Kidney epithelial cell (primary cell): ENCODE measurements around the gene CENPT. TPM values are rescaled to one million over a fixed set of nuclear protein-coding genes. Genes with fewer than 3 reads are reported as not detected.

ENCODE experiments used
- DNase-seq: peaks from one replicate; pipeline ENCODE4 v3.0.0-alpha.2; 2010; ENCODE audit warnings: low read depth
- H3K27me3 ChIP-seq: 2 replicates; pipeline ENCODE4 v1.6.0; 2011; ENCODE audit warnings: low read length; ENCODE audit not compliant: control insufficient read depth, insufficient read depth
- H3K36me3 ChIP-seq: 2 replicates; pipeline ENCODE4 v1.5.1; 2011; ENCODE audit warnings: low read length; ENCODE audit not compliant: control insufficient read depth, insufficient read depth
- H3K4me3 ChIP-seq: 2 replicates; pipeline ENCODE4 v1.5.1; 2011; ENCODE audit warnings: low read depth, mild to moderate bottlenecking, control low read depth, low read length
- total RNA-seq: library from RNA; depleted of rRNA; stranded (reverse); fragments of >200 nt; gene quantifications from 2 replicates; pipeline ENCODE4 v1.2.3, GENCODE V29; 2015
- TF ChIP-seq, protein P1 (sequence below): IDR thresholded peaks from 2 replicates; pipeline ENCODE4 v1.5.1; 2011; ENCODE audit warnings: mild to moderate bottlenecking, moderate library complexity, low read length, control low read depth, inconsistent platforms; ENCODE audit not compliant: insufficient read depth, poor library complexity, severe bottlenecking

The CENPT gene
- total RNA-seq, 1 donor from 2014 or later = 30.3 TPM

DNA sequence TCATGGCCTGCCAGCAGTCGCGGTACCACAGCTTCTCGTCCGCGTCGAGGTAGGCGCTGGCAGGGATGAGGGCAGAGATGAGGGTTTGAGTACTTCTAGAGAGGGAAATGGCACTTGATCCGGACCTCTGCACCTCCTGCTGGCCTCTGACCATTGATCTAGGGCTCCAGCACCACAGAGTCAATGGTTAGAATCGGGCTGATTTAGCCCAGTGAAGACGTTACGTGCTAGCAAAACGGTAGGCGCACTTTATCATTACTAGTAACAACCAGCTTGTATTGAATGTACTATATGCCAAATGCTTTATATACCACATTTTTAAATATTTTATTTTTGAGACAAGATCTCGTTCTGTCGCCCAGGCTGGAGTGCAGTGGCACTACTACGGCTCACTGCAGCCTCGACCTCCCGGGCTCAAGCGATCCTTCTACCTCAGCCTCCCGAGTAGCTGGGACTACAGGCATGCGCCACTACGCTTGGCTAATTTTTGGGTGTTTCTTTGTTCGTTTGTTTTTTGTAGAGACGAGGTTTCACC, 40.3 kb downstream of the CENPT start:
- TF ChIP-seq, protein P1, sequence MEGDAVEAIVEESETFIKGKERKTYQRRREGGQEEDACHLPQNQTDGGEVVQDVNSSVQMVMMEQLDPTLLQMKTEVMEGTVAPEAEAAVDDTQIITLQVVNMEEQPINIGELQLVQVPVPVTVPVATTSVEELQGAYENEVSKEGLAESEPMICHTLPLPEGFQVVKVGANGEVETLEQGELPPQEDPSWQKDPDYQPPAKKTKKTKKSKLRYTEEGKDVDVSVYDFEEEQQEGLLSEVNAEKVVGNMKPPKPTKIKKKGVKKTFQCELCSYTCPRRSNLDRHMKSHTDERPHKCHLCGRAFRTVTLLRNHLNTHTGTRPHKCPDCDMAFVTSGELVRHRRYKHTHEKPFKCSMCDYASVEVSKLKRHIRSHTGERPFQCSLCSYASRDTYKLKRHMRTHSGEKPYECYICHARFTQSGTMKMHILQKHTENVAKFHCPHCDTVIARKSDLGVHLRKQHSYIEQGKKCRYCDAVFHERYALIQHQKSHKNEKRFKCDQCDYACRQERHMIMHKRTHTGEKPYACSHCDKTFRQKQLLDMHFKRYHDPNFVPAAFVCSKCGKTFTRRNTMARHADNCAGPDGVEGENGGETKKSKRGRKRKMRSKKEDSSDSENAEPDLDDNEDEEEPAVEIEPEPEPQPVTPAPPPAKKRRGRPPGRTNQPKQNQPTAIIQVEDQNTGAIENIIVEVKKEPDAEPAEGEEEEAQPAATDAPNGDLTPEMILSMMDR = peak; percentile 14
- Histone ChIP-seq H3K36me3 (peaks cover 2% of the 10 kb centered on the region), H3K4me3 (peak overlapping the region; percentile 89), H3K27me3 (no peaks in the 10 kb centered on the region)
- no peak for DNase-seq

DNA sequence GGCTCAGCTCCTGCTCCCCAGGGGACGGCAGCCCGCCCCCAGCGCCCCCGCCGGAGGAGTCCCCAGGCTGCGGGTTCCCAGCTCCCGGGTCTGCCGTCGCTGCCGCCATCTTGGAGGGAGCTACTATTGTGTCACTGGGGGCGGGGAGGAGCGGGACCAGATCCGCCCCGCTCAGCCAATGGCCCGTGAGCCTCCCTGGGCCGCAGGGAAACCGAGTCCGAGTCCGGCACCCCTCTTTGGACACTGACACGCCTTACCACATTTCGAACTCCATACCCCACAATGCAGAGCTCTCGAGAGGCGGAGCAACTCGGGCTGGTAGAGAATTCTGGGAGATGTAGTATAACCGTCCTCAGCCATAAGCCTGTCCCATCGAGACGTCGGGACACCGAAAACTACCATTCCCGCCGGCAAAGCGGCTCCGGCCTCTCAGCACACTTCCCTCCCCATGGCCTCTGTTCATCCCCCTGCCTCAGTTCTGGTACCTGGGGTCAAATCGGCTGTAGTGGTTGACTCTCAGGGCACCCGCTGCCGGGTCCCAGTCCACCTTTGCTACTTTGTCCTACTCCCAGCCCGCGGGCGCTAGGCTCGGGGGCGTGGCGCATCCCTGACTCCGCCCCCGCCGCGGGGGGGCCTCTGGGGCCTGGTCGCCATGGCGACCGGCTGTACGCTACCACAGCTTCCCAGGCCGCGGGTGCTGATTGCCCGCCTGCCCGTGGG, 40.9 kb downstream of the CENPT start, which contains the start of the genes RANBP10 and TSNAXIP1:
Gene RANBP10, minus strand, starts transcription at position 133 of the 720 bp plus-strand sequence. Its CDS starts 24 bp downstream, at position 109.
Gene TSNAXIP1, plus strand, starts transcription at position 462 of the 720 bp plus-strand sequence. CDS start 261 bp downstream, outside the sequence.
- H3K27me3 ChIP-seq = no peaks in the 10 kb centered on the region
- H3K4me3 ChIP-seq = peak within 1 kb of the TSS; percentile 89
- TF ChIP-seq, protein P1 = no peak
- H3K36me3 ChIP-seq = peaks cover 2% of the 10 kb centered on the region
- peak; percentile 98 for DNase-seq

DNA sequence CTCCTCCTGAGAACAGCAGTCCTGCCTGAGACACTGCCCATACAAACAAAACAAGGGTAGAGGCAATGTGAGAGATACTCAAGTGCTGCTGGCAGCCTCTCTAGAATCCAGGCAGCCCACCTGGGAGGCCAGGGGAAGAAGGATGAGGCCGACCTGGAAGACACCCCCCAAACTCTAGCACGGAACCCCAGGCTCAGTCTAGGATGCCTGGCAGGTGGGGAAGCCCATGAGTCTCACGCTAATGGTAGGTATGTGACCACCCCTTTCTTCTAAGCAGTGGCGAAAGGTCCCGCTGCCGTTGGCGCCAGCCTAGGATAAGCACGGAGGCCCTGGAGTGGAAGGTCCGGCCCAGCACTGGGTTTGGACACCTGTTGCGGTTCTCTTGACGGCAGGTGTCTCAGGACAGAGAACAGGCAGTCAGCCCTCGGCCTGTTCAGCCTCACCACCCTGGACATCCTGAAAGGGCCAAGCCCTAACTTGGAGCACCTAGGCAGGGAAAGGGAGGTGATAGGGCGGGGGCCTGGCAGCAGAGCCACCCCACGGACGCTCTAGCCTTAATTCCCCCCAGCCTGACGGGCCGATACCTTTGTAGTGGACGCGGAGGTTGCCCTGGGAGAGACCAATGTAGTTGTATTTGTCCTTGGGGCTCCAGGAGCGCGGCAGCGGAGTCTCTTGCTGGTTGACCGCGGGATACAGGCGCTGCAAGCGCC, 41.6 kb downstream of the CENPT start:
- peaks cover 2% of the 10 kb centered on the region for H3K36me3 ChIP-seq
- TF ChIP-seq, protein P1 = no peak
- H3K4me3 ChIP-seq = peak overlapping the region; percentile 89
- no peaks in the 10 kb centered on the region for H3K27me3 ChIP-seq
- no peak for DNase-seq

DNA sequence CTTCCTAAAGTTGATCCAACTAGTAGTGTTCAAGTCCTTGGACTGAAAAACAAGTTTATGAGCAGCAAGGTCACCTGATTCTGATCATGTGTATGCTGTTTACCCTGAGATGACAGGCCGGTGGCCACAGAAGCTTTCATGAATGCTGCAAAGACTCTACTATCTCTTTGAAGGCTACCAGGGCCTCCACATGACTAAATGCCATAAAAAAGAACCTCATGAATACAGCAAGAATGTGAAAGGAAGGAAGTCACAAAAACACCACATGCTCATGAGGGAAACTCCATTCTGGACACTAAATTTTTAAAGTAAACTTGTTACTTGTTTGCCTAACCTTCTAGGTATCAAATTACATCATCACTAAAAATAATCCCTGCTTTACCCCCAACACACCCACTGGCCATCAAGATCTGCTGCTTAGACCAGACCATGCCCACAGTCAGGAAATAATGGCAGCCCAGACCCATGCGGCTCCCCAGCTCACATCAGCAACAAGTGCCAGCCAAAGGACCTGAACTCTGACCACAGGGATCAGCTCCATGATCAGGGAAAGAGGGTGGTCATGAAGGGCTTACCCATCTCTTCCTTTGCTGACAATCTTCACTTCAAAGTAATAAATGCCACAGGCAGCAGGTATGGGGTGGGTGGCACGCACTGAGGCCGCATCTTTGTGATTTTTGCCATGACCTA, 42.5 kb downstream of the CENPT start:
- H3K27me3 ChIP-seq = no peaks in the 10 kb centered on the region
- TF ChIP-seq, protein P1 = no peak
- DNase-seq = no peak
- peak overlapping the region; percentile 89 for H3K4me3 ChIP-seq
- peaks cover 2% of the 10 kb centered on the region for H3K36me3 ChIP-seq

DNA sequence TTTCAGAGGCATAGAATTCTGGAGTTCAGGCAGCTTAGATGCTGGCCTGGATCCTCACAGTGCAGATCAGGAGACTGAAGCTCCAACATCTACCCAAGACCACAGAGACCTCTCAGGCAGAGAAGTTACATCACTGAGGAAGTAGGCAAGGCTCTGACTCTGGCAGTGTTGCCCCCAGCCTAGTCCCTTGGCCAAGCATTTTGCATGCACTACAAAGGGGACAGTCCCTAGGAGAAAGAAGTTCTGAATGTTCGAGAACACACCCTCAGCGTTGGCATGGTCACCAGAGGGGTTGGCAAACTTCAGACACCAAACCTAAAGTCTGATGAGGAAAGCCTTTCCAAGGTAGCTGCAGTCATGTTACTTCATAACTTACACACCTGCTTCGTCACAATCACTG, 43.6 kb downstream of the CENPT start:
- TF ChIP-seq, protein P1 = no peak
- no peaks in the 10 kb centered on the region for H3K27me3 ChIP-seq
- no peak overlapping the region for H3K4me3 ChIP-seq
- DNase-seq = no peak
- H3K36me3 ChIP-seq = peaks cover 2% of the 10 kb centered on the region
